ENCODE data around the gene PMM2.

PMM2 gene

GRCh38 chr16:8760021-8760420, 37.6 kb upstream of the PMM2 start:
- DNase-seq (ENCODE audit: extremely low spot score) = no peak
- no peak for TF ChIP-seq LEF1 (IDR thresholded peaks at IDR 0.05; ENCODE audit: borderline replicate concordance)
- TF ChIP-seq ELF4 (IDR thresholded peaks at IDR 0.05) = no peak
- no peak for TF ChIP-seq NFRKB (IDR thresholded peaks at IDR 0.05)
- no peak for TF ChIP-seq ARNT (IDR thresholded peaks at IDR 0.05)
- TF ChIP-seq SUZ12 (IDR thresholded peaks at IDR 0.05) = no peak
- ChIA-PET POLR2A (no interaction called here), CTCF (no interaction called here)

- no peak for DNase-seq (ENCODE audit: extremely low spot score)
- ChIA-PET CTCF (no interaction called here), POLR2A (no interaction called here)
- no peak for TF ChIP-seq BHLHE40 (IDR thresholded peaks at IDR 0.05; ENCODE audit: borderline replicate concordance)
- no peak for TF ChIP-seq LEF1 (IDR thresholded peaks at IDR 0.05; ENCODE audit: borderline replicate concordance)
- TF ChIP-seq ZNF384 (IDR thresholded peaks at IDR 0.05) = no peak
- no peak for TF ChIP-seq L3MBTL2 (conservative IDR thresholded peaks at IDR 0.05)
- no peak for TF ChIP-seq FOXA1 (IDR thresholded peaks at IDR 0.05)
- no peak for TF ChIP-seq SP1 (IDR thresholded peaks at IDR 0.05)
- no peak for TF ChIP-seq HDGF (IDR thresholded peaks at IDR 0.05; ENCODE audit: borderline replicate concordance)
- no peak for TF ChIP-seq ARNT (IDR thresholded peaks at IDR 0.05)
- no peak for TF ChIP-seq SUZ12 (IDR thresholded peaks at IDR 0.05)
- TF ChIP-seq, protein P1, sequence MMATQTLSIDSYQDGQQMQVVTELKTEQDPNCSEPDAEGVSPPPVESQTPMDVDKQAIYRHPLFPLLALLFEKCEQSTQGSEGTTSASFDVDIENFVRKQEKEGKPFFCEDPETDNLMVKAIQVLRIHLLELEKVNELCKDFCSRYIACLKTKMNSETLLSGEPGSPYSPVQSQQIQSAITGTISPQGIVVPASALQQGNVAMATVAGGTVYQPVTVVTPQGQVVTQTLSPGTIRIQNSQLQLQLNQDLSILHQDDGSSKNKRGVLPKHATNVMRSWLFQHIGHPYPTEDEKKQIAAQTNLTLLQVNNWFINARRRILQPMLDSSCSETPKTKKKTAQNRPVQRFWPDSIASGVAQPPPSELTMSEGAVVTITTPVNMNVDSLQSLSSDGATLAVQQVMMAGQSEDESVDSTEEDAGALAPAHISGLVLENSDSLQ (IDR thresholded peaks at IDR 0.05) = no peak
- no peak for TF ChIP-seq TARDBP (IDR thresholded peaks at IDR 0.05)
- TF ChIP-seq CTBP1 (IDR thresholded peaks at IDR 0.05; ENCODE audit: borderline replicate concordance) = no peak
- no peak for TF ChIP-seq FOXM1 (IDR thresholded peaks at IDR 0.05; ENCODE audit: borderline replicate concordance)
Measured at GRCh38 chr16:8761078-8761477, 36.6 kb upstream of the PMM2 start.

DNA sequence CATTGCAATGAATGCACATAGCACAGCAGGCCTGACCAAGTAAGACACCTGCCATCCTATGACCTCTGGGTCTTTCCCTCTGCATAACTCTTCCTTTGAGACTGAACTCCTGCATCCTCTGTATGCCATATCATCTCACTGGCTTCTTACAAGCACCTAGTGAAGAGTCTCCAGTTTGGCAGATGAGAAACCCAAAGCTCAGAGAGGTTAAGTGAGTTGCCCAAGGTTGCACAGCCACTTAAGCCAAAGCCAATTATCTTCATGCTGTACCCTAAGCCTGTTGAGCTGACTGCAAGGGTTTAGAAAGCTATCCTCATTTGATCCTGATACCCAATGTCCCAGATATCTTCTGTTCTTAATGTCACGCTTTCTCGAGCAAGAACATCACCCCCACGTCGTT, 35.4 kb upstream of the PMM2 start:
- TF ChIP-seq CTBP1 (IDR thresholded peaks at IDR 0.05; ENCODE audit: borderline replicate concordance) (no peak), HDGF (IDR thresholded peaks at IDR 0.05; ENCODE audit: borderline replicate concordance) (no peak), ZNF384 (IDR thresholded peaks at IDR 0.05) (no peak), FOXK2 (IDR thresholded peaks at IDR 0.05) (no peak), SUZ12 (IDR thresholded peaks at IDR 0.05) (no peak), L3MBTL2 (conservative IDR thresholded peaks at IDR 0.05) (no peak), FOXA1 (IDR thresholded peaks at IDR 0.05) (no peak), TARDBP (IDR thresholded peaks at IDR 0.05) (no peak), ARNT (IDR thresholded peaks at IDR 0.05) (no peak), ELF4 (IDR thresholded peaks at IDR 0.05) (no peak), NFRKB (IDR thresholded peaks at IDR 0.05) (no peak), LEF1 (IDR thresholded peaks at IDR 0.05; ENCODE audit: borderline replicate concordance) (no peak), FOXM1 (IDR thresholded peaks at IDR 0.05; ENCODE audit: borderline replicate concordance) (no peak), BHLHE40 (IDR thresholded peaks at IDR 0.05; ENCODE audit: borderline replicate concordance) (no peak), SP1 (IDR thresholded peaks at IDR 0.05) (no peak)
- TF ChIP-seq, protein P1 (IDR thresholded peaks at IDR 0.05) = no peak
- POLR2A ChIA-PET = no interaction called here
- DNase-seq (ENCODE audit: extremely low spot score) = no peak
- CTCF ChIA-PET = no interaction called here

- POLR2A ChIA-PET = no interaction called here
- TF ChIP-seq ELF4 (IDR thresholded peaks at IDR 0.05) (no peak), LEF1 (IDR thresholded peaks at IDR 0.05; ENCODE audit: borderline replicate concordance) (no peak), ARNT (IDR thresholded peaks at IDR 0.05) (no peak), CTBP1 (IDR thresholded peaks at IDR 0.05; ENCODE audit: borderline replicate concordance) (no peak)
Measured at GRCh38 chr16:8763083-8763482, 34.6 kb upstream of the PMM2 start.

DNA sequence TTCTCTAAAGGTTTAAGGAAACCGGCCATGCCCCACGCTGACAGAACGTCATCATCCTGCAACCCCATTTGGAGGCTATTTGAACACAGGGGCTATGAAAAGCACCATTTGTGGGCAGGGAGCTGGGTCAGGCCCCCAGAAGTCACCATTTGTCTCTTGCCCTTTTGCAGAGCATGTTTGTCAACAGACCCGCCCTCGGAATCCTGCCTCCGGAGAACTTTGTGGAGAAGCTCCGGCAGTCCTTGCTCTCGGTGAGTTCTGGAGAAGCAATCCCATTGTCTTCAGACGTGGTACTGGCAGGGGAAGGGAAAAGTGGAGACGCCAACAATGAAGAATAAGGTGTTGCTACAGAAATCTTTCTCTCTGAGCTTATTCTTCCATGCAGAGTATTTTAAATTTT, 33.7 kb upstream of the PMM2 start:
- no peak for DNase-seq (ENCODE audit: extremely low spot score)
- ChIA-PET CTCF (no interaction called here), POLR2A (interaction anchor here (0.7 kb wide), 1 partner anchor 10 kb away, joined by 3 read pairs; no protein-coding TSS in a partner anchor)
- no peak for TF ChIP-seq ZNF384 (IDR thresholded peaks at IDR 0.05)

More at GRCh38 chr16:8763083-8763482, 34.6 kb upstream of the PMM2 start:
- CTCF ChIA-PET = no interaction called here
- no peak for DNase-seq (ENCODE audit: extremely low spot score)

DNA sequence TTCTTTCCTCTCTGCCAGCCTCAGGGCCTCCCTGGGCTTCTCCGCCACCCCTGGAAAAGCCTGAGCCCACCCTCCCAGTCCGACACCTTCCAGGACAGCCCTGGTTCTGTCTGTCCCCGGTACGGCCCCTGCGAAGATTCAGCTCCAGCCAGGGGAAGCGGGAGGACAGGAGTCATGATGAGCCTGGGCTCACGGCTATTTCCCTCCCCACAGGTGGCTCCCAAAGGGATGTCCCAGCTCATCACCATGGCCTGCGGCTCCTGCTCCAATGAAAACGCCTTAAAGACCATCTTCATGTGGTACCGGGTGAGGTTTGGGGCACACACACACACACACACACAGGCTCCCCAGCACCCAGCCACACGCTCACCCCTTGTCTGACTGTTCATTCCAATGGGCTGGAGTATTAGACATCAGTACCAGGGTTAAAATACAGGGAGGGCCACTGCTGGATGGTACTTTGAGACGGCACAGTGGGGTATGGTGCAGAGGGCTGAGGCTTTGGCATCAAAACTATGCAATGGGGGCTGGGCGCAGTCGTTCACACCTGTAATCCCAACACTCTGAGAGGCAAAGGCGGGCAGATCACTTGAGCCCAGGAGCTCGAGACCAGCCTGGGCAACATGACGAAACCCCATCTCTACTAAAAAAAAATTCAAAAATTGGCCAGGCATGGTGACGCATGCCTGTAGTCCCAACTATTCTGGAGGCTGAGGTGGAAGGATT, 33.0 kb upstream of the PMM2 start:
- no peak for DNase-seq (ENCODE audit: extremely low spot score)
- TF ChIP-seq LEF1 (IDR thresholded peaks at IDR 0.05; ENCODE audit: borderline replicate concordance) (no peak), L3MBTL2 (conservative IDR thresholded peaks at IDR 0.05) (no peak), HDGF (IDR thresholded peaks at IDR 0.05; ENCODE audit: borderline replicate concordance) (no peak), SUZ12 (IDR thresholded peaks at IDR 0.05) (no peak), CTBP1 (IDR thresholded peaks at IDR 0.05; ENCODE audit: borderline replicate concordance) (no peak), FOXM1 (IDR thresholded peaks at IDR 0.05; ENCODE audit: borderline replicate concordance) (no peak), SP1 (IDR thresholded peaks at IDR 0.05) (no peak), ARNT (IDR thresholded peaks at IDR 0.05) (no peak), FOXK2 (IDR thresholded peaks at IDR 0.05) (no peak), ZNF384 (IDR thresholded peaks at IDR 0.05) (no peak), TARDBP (IDR thresholded peaks at IDR 0.05) (no peak), ELF4 (IDR thresholded peaks at IDR 0.05) (no peak), NFRKB (IDR thresholded peaks at IDR 0.05) (no peak), BHLHE40 (IDR thresholded peaks at IDR 0.05; ENCODE audit: borderline replicate concordance) (no peak), FOXA1 (IDR thresholded peaks at IDR 0.05) (no peak)
- TF ChIP-seq, protein P1 (IDR thresholded peaks at IDR 0.05) = no peak
- POLR2A ChIA-PET = interaction anchor here (0.7 kb wide), 1 partner anchor 11 kb away, joined by 3 read pairs; no protein-coding TSS in a partner anchor
- CTCF ChIA-PET = no interaction called here
